CD4-positive, alpha-beta T cell treated with Interleukin-21 for 1 hour (primary cell): ENCODE data around the gene ESD.
A peak's percentile ranks its signal among the peaks of the same experiment; 100 is the strongest.
"Not testable (repeated sequence)": the region's sequence is repeated elsewhere in the genome, so short reads cannot be mapped to it uniquely, and the experiment has no call there.

Experiments
- DNase-seq: peaks from one replicate; pipeline ENCODE4 v3.0.0-alpha.2; 2020

The ESD gene

GRCh38 chr13:46796515-46797474 lies at the start of gene ESD:
TSS of gene ESD (minus strand) at chr13:46797161. CDS start at chr13:46791413, 5,748 bp downstream.
- peak; percentile 89 for DNase-seq

DNA sequence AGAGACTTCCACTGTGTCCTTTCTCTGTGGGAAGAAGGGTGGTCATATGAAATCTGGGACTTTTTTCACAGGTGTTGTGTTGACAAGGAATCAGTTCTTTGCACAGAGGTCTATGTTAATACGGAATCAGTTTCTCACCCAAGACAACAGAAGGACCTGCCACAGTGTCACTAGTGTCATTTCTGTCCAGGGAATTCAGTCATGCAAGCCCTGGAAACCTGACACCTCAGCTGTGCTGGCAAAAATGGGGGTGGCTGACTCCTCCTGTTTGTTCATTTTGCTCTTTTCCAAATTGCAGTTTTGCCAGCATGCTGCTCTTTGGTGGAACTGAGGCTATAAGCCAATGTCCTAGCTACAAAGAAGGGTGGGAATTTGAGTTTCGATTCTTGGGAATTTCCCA lies 49.8 kb upstream of the ESD start:
- DNase-seq, result no peak

DNA sequence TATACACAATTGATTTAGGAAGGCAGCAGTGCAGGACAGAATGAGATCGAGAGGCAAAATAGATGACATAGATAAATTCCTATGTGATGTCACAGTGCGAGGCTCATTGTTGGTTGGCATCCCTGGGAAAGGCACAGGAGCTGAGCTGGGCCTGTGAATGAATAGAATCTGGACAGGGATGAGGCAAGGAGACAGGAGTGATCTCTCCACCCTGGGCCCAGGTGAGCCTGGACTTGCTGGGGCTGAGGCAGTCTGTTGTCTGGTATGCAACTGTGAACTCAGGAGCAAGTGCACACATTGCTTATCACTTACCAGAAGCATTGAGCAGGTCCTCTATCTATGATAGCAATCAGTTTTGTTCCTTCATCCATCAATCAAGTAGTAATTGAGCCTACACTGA lies 48.2 kb upstream of the ESD start:
- DNase-seq, result no peak

GRCh38 chr13:46844431-46844830 lies 47.5 kb upstream of the ESD start:
- no peak for DNase-seq

DNA sequence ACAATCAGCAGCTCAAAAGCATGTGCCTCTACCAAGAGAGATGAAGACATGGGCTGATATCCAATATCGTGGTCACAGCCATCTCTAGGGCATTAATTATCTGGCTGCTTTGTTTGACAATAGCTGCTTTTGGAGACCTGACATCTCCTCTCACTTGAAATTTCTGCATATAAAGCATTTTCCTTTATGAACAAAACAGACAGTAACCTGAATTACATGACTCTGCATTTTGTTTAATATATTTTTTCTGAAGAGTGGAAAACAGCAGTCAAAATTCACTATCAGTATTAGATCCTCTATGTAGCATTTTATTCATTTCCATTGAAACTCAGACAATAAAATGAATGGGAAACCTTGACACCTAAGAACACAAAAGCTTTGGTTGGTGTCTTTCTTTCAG lies 42.4 kb upstream of the ESD start:
- no peak for DNase-seq

DNA sequence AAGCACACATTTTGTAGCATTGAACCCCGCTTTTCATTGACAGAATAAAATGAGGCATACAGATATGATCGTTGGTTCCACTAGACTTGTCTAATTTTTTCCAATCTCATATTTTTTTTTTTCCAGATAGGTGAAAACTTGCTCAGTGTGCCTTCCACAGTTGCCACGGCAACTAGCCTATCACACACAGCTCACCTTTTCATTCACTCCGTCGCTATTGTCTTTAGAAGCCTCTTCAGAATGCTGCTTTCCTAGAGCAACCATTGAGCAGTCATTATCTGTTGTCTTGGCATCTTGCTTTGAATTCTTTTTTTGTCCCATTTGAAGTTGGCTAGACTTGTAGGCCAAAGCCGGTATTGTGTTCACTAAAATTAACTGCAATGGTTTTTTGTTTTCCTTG lies 37.7 kb upstream of the ESD start:
- DNase-seq, result no peak

DNA sequence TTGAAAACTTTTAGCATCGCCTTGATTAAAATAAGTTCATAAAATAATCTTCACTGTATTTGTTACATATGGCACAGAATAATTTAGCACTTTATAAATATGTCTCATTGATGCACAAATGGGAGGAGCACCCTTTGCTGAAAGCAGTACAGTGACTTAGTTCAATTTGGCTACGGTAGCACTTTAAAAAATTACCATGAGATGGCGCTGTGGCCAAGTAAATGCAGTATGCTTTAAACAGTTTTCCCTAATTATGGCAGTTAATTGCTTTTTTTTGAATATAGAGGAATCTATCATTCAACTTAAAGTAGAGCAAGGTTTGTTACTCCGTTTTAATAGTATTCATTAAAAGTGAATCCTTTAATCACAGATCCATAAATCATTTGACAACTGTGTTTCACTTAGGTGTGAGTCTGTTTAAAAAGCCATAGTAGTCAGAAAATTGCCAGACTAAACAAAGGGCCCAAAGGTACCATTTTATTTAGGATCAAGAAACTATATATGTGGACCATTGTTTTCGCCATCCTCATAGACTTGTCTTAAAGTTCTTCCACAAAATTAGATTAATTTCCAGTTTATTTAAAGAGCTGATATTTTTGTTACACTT lies 34.7 kb upstream of the ESD start:
- peak; percentile 40 for DNase-seq

GRCh38 chr13:46830405-46831005 lies 33.5 kb upstream of the ESD start:
- no peak for DNase-seq

- no peak for DNase-seq
These were observed 25.6 kb upstream of the ESD start for GRCh38 chr13:46822551-46822950.

GRCh38 chr13:46817838-46818476 lies 21.0 kb upstream of the ESD start:
- no peak for DNase-seq

DNA sequence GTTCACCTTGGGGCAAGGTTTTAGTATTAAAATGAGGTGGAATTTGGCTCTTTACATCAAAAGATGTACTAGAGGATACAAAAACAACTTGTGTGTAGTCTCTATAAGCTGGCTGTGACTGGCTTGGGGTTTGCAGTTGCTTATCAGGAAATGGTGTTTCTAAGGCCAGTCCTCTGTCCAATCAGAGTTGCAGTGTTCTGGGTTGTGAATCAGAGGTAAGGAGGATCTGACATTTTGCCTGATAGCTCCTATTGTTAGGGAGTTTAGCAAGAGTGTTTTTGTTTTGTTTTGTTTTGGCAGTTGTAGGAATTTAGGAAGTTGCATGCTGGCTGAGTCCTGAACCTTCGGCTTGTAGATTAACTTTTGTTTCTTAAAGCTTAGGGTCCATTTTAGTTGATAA lies 20.1 kb upstream of the ESD start:
- no peak for DNase-seq

- no peak for DNase-seq
These were observed 19.4 kb upstream of the ESD start for GRCh38 chr13:46816371-46816770.

DNA sequence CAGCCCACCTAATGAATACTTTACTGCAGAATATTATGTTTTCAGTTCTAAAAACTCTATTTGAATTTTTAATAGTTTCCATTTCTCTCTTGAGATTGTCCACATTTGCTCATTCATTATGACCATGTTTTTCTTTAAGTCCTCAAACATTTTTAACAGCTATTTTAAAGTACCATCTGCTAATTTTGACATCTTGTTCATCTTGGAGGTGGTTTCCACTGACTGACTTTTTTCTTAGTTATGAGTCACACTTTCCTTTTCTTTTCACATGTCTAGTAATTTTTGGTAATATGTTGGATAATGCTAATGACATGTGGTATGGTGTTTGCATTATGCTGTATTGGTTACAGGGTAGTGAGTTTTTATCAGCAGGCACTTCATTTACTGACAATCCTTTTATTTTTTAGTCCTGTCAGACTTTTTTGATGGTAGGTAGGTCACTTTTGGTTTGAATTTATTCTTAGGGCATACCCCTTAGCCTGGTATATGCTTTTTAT lies 15.4 kb upstream of the ESD start:
- DNase-seq, result no peak

DNA sequence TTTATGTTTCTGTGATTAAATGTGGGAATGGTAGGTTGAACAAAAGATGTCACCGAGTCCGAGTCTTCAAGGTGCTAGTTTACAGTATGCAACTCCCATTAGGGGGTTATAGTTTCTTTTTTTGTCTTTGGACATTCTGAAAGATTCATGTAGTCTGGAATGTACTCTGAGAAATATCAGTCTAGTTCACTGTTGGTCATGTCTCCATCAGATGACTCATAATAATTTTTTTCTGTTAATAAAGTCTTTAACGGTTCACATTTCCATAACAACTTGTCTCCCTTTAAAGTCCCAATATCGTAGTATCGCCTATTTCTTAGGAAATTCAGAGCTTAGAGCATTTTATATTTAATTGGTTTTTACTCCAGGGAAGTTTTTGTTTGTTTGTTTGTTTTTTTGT lies 13.5 kb upstream of the ESD start:
- no peak for DNase-seq

GRCh38 chr13:46804921-46805320 lies 8.0 kb upstream of the ESD start:
- not testable (repeated sequence) for DNase-seq

- no peak for DNase-seq
These were observed 7.4 kb upstream of the ESD start for GRCh38 chr13:46804391-46804815.

DNA sequence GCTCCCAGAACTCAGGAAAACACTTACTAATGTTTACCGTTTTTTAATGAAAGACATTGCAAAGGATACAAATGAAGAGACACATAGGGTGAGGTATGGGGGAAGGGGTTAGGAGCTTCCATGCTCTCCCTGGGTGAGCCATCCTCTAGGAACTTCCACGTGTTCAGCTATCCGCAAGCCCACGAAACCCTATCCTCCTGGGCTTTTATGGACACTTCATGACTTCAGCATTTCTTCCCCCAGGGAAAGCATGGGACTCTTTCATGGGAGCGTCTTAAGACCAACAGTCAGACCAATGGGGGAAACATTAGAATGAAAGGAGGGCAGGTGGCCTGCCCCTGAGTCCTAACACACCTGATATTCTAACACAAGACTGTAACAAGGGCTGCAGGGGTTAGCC lies 6.6 kb upstream of the ESD start:
- no peak for DNase-seq

GRCh38 chr13:46801858-46802257 lies 4.9 kb upstream of the ESD start:
- DNase-seq, result no peak

DNA sequence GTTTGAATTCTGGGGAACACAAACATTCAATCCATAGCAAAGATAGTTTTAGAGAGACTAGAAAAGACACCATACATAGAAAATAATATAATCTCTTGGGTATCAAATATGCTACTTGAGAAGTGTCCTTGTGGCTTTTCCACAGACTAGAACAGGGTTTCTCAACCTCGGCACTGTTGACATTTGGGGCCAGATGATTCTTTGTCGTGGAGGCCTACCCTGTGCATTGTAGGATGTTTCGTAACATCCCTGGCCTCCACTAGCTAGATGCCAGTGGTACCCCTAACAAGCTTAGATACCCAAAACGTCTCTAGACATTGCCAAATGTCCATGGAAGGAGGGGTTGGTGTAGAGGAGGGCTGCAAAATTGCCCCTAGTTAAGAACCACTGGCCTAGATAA lies 2.2 kb upstream of the ESD start:
- no peak for DNase-seq

GRCh38 chr13:46797501-46798237 lies 708 bp upstream of the ESD start:
- no peak for DNase-seq

DNA sequence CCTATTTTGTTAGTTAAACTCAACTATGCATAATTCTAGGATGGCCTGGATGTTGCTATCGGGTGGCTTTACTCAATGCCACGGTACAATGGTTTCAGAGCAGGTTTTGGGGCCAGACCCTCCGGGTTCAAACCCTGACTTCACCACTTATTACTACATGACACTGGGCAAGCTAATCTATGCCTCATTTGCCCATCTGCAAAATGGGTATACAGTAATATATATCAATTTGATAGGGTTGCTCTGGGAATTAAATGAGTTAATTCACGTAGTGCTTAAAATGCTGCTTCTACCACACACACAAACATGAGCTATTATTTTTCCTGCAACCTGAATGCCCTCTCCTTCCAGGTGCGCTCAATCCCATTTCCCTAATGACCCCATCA lies 839 bp downstream of the ESD start:
- DNase-seq, result no peak

DNA sequence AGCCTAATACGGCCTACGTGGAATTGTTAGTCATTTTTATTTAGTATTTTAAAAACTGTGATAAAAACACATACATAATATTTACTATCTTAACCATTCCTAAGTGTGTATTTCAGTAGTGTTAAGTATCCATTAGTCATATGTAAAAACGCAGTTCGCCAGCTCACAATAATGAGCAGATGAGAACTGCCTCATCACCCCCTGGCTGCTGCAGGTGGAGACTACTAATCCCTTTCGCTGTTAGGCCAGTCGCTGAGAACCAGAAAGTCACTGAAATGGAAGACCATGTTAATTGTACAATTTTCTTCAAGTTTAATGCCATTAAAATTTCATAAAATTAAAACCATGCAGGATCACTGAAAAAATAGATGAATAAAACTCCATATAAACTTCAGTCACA lies 1.6 kb downstream of the ESD start:
- DNase-seq, result no peak

GRCh38 chr13:46783504-46783903 lies 13.5 kb downstream of the ESD start:
- DNase-seq, result no peak
